Nephron (organoid): ENCODE data around the gene NFKB1.

Source experiments
- H3K27ac Mint-ChIP-seq, 3 experiments: 2 replicates each; pipeline ENCODE4 v1.8.0; 2020; ENCODE audit warnings: mixed read lengths in 3 of 3, mild to moderate bottlenecking in 2 of 3, moderate library complexity in 1 of 3
- H3K27me3 Mint-ChIP-seq: 2 replicates; pipeline ENCODE4 v1.8.0; 2021; ENCODE audit warnings: low read depth, mild to moderate bottlenecking, moderate library complexity, mixed read lengths
- H3K36me3 Mint-ChIP-seq: 2 replicates; pipeline ENCODE4 v1.8.0; 2020; ENCODE audit warnings: low read depth, mixed read lengths
- H3K4me1 Mint-ChIP-seq: 2 replicates; pipeline ENCODE4 v1.8.0; 2020; ENCODE audit warnings: mixed read lengths
- H3K4me3 Mint-ChIP-seq, 3 experiments: 2 replicates each; pipeline ENCODE4 v1.8.0; 2020; ENCODE audit warnings: mild to moderate bottlenecking in 3 of 3, mixed read lengths in 3 of 3, moderate library complexity in 2 of 3
- H3K9me3 Mint-ChIP-seq: 2 replicates; pipeline ENCODE4 v1.8.0; 2020; ENCODE audit warnings: mixed read lengths
- CTCF ChIP-seq, 3 experiments: fragments of 200-600 bp; sonication (generic); IDR thresholded peaks; one replicate each; pipeline ENCODE4 v1.5.0; 2021; ENCODE audit warnings: antibody characterized with exemption in 3 of 3; ENCODE audit not compliant: unreplicated experiment in 3 of 3

NFKB1 gene

GRCh38 chr4:102543030-102543928 lies 42.1 kb downstream of the NFKB1 start:
- no peaks in the 10 kb centered on the region for H3K9me3 Mint-ChIP-seq
- peaks cover 11% of the 10 kb centered on the region for H3K36me3 Mint-ChIP-seq
- H3K27ac Mint-ChIP-seq: no peak overlapping the region
- no peaks in the 10 kb centered on the region for H3K27me3 Mint-ChIP-seq
- peaks cover 11% of the 10 kb centered on the region for H3K4me1 Mint-ChIP-seq
- H3K4me3 Mint-ChIP-seq: peak overlapping the region in 1 of 3 experiments; percentile 16
- TF ChIP-seq CTCF (IDR thresholded peaks at IDR 0.05; ENCODE audit: unreplicated experiment in 3 of 3): no peak

GRCh38 chr4:102546635-102547034 lies 45.5 kb downstream of the NFKB1 start:
- no peak for TF ChIP-seq CTCF (IDR thresholded peaks at IDR 0.05; ENCODE audit: unreplicated experiment in 3 of 3)
- no peak overlapping the region for H3K27ac Mint-ChIP-seq
- no peak overlapping the region for H3K4me3 Mint-ChIP-seq
- no peaks in the 10 kb centered on the region for H3K9me3 Mint-ChIP-seq
- H3K27me3 Mint-ChIP-seq: no peaks in the 10 kb centered on the region
- H3K4me1 Mint-ChIP-seq: peaks cover 18% of the 10 kb centered on the region
- H3K36me3 Mint-ChIP-seq: peaks cover 8% of the 10 kb centered on the region

GRCh38 chr4:102547973-102548372 lies 46.8 kb downstream of the NFKB1 start:
- TF ChIP-seq CTCF (IDR thresholded peaks at IDR 0.05; ENCODE audit: unreplicated experiment in 3 of 3): no peak
- no peak overlapping the region for H3K27ac Mint-ChIP-seq
- peaks cover 29% of the 10 kb centered on the region for H3K4me1 Mint-ChIP-seq
- H3K9me3 Mint-ChIP-seq: no peaks in the 10 kb centered on the region
- peaks cover 8% of the 10 kb centered on the region for H3K36me3 Mint-ChIP-seq
- no peaks in the 10 kb centered on the region for H3K27me3 Mint-ChIP-seq
- no peak overlapping the region for H3K4me3 Mint-ChIP-seq

GRCh38 chr4:102551958-102552565 lies 50.9 kb downstream of the NFKB1 start:
- Mint-ChIP-seq H3K9me3 (no peaks in the 10 kb centered on the region), H3K27me3 (no peaks in the 10 kb centered on the region), H3K27ac (peak overlapping the region in 1 of 3 experiments; percentile 6), H3K36me3 (peaks cover 4% of the 10 kb centered on the region), H3K4me3 (no peak overlapping the region), H3K4me1 (peaks cover 23% of the 10 kb centered on the region)
- no peak for TF ChIP-seq CTCF (IDR thresholded peaks at IDR 0.05; ENCODE audit: unreplicated experiment in 3 of 3)

- Mint-ChIP-seq H3K36me3 (peaks cover 4% of the 10 kb centered on the region), H3K27me3 (no peaks in the 10 kb centered on the region), H3K4me1 (peaks cover 23% of the 10 kb centered on the region), H3K4me3 (no peak overlapping the region), H3K27ac (no peak overlapping the region), H3K9me3 (no peaks in the 10 kb centered on the region)
- no peak for TF ChIP-seq CTCF (IDR thresholded peaks at IDR 0.05; ENCODE audit: unreplicated experiment in 3 of 3)
Observed at GRCh38 chr4:102552781-102553180, 51.6 kb downstream of the NFKB1 start.
